HT-29 (cell line): ENCODE results near the gene PIAS1. TPM values are rescaled to one million over a fixed set of nuclear protein-coding genes. Genes with fewer than 3 reads are reported as not detected.
"Not testable (repeated sequence)": the region's sequence is repeated elsewhere in the genome, so short reads cannot be mapped to it uniquely, and the experiment has no call there.

Experiments used
- DNase-seq: peaks from one replicate; pipeline ENCODE4 v3.0.0-alpha.2; 2015; ENCODE audit warnings: low spot score
- total RNA-seq: library from RNA; depleted of rRNA; stranded (reverse); fragments of >200 nt; shearing (Covaris generic); gene quantifications from 2 replicates; pipeline ENCODE4 v1.2.3, GENCODE V29; 2014

The PIAS1 gene
- total RNA-seq, 1 experiment from 2014 or later, result 42.1 TPM

DNA sequence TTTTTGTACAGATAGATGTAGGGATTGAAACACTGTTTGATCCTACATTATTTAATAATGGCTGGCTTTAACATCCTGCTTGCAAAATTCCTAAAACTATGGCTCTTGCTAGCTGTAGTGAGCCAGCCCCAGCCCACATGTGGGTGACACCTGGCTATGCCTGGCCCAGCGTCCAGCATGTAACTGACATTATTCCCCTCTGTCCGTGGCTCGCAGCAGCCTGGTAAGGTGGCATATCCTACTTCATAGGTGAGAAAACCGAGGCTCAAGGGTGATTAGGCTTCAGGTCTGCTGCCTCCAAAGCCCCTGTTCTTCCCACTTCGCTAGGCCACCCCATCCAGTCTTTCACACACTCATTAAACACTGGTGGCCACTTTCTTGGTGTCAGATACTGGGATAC is 149.4 kb downstream of the PIAS1 start:
- no peak for DNase-seq

DNA sequence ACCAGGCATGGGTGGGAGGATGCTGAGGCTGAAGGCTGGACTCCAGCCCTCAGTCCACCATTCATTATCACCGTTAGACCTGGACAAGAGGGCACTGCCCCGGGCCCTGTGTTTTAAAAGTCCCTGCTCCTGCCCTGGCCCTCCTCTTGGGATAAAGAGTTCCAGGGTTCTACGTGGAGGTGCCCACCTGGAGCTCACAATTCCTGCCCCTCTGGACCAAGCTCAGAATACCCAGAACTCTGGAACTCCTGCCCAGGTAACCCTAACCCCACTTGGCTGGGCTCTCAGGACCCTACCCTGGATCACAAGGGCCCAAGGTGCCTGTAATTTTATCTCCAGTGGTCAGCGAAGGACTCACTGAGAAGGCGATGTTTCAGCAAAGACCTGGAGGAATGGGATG is 149.8 kb downstream of the PIAS1 start:
- DNase-seq, result no peak

DNA sequence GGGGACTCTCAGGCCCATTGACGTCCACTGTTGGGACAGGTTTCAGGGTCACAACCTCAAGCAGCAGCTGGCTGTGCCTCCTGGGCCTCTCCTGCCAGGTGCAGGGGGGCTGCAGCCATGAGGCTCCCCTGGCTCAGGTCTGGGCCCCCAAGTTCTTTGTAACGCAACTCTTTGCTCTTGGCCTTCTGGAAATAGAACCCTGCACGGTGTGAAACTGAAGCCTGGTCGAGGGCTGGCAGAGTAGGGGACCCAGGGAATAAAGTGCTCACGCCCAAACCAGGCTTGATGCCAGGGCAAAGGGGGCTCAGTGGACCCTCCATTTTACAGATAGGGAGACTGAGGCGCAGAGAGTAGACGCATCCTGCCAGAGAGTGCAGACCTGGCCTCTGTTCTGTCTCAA is 150.2 kb downstream of the PIAS1 start:
- no peak for DNase-seq

DNA sequence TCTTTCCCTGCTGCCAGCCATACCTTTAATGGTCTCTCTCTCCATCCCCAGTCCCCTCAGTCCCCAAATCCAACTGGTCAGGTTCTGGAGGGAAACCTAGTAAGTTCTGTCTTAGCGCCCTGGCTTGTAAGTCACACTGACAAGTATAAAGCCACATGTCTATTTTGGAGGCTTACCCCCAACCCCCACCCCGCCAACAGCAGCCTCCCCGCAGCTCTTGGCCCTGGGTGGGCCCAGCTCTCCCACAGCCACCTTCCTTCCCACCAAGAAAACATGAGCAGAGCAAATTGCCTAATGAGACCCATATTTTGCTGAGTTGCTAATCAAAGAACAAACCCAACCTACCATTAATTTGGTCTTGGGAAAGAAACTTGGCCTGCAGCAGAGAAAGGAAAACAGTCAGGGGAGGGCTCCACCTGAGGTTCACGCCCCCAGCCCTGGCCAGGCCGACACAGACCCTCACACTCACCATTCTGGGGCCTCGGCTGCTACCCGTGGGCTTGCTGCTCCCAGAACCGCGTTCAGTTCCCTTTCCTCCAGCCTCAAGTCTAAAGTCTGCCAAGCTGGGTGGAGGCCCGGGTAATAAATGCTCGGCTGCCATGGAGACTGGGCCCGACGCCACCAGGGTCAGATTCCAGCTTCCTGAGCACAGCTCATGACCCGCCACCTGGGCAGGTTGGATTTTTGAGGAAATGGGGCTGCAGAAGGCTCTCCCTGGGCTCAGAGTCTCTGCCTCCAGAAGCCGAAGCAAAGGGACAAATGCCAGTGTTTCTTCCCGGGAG is 150.9 kb downstream of the PIAS1 start, which contains the start of gene CALML4:
CALML4 (minus strand) TSS at position 557 of the 782 bp plus-strand sequence; CDS start at position 472, 85 bp downstream.
- DNase-seq, result peak; percentile 96

DNA sequence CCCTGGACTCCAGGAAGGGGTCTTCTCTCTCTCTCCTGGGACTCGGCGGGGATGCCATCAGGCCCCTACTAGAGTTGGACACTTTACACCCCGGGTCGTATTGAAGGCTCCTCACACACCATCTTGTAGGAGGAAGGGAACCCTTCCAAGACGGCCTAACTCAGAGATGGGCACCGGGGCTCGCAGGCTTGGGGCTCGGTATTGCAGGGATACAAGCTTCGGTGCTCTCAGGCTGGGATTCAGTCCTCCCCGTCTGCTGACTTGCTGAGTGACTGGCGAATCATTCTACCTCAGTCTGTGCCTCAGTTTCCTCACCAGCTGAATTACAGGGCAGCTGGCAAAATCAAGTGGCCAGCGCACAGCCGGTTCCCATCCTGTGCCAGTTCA is 151.4 kb downstream of the PIAS1 start:
- DNase-seq, result no peak

DNA sequence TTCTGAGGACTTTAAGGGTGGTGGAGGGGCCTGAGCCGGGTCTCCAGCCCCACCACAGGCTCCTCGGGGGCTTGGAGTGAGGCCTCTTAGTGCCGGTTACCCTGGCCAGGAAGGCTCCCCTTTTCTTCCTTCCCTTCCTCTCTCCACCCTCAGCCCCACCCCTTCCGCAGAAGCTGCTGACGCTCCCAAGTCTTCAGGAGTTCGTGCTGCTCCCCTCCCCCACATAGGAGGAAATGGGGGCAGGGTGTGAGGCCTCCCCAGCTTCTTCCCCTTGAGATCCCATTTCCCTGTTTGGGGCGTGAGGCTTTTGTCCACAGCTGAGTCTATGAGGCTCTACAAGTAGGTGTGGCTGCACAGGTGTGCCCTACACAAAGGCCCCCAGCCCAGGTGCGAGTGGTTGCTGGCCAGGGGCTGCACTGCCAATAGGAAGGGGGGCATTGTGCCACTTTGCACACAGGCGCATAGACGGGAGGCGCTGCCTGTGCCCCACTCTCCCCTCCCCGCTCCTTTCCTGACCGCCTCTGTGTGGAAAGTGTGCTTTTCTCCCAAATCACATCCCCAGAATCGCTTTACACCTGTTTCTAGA is 151.9 kb downstream of the PIAS1 start:
- peak; percentile 96 for DNase-seq

DNA sequence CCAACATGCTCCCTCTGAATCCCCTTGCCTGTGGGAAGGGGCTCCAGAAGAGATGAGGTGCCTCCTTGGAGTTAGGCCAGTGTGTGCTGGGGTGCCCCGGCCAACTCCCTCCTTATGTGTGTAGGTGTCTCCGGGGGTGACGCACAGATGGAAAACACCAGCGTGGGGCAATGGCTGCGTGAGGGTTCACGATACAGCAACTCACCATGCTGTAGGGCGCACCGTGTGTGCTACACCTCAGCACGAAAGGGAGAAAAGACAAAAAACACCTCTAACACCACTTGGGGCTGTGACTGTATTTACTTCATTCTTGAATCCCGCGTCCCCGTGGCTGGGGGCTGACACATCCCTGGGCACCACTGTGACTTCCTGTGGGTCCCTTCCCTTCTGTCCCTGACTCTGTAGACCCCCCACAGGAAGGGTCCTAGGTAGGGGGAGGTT is 152.6 kb downstream of the PIAS1 start:
- no peak for DNase-seq

DNA sequence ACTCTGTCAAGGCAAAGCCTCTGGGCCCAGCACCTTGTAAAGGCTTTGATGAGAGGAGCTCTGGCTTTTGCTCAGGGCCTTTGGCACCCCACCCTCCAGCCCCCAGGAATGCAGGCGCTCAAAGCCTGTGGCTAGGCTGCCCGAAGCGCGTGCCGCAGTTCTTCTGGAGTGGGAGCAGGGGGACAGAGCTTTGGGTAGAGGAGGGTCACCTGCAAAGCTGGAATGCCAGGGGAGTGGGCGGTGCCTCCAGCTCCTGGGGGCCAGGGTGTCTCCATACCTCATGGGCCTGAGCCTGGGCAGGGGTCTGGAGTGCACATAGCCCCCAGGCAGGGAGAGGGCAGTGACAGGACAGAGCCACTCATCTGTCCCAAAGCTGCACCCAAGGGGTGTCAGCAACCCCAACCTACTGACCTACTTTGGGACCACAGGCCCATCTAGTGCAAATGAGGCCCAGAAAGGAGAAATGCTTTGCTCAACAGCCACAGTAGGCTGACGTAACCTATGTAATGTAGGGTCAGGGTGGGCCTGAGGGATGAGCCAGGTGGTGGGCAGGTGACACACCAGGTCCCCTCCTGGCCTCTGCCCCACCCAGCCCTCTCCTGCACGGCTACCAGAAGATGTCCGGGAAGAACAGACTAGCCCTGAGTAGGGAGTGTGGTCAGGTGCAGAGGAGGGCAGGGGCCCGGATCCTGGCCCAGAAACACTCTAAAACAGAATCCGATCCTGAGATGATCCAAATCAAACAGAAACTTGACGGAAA is 153.2 kb downstream of the PIAS1 start:
- DNase-seq, result no peak

DNA sequence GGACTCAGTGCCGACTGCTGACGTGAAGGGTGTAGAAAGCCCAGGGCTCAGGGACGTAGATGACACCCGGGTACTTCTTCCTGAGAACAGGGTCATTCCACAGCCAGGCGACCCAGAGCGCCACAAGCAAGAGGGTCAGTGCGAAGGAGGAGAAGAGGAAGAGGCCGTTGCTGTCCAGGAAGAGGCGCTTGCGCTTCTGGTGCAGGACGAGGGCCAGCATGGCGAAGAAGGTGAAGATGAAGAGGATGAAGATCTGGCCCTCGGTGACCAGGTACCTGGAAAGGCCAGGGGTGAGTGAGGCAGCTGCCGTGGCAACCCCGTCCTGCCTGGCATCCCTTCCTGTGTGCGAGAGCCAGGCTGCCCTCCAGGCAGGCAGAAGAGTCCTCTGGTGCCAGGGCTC is 154.0 kb downstream of the PIAS1 start:
- DNase-seq, result no peak

DNA sequence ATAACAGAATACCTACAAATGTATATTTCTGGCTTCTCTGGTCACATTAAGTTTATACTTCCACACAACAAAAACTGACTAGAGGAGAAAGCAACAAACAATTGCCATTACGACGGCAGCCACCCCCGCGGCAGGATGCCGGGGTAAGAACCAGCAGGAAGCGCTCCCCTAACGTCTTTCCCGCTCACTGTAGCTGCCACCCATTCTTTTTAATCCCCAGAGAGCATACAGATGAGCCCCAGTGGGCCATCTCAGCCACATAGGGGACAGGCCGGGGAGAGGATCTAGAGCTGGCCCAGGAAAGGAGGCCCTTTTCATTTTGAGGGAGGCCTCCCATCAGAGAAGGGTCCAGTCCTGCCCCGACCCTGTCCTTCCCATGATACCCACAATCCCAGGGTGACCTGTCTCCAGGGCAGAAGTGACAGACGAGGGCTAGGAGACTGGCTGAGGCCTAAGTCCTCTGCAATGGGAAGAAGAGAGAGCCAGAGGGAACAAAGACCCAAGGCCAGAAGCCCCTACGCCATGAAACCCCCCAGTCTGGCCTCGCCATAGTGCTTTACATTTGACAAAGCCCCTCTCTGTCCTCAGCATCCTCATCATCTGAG is 154.6 kb downstream of the PIAS1 start:
- no peak for DNase-seq

DNA sequence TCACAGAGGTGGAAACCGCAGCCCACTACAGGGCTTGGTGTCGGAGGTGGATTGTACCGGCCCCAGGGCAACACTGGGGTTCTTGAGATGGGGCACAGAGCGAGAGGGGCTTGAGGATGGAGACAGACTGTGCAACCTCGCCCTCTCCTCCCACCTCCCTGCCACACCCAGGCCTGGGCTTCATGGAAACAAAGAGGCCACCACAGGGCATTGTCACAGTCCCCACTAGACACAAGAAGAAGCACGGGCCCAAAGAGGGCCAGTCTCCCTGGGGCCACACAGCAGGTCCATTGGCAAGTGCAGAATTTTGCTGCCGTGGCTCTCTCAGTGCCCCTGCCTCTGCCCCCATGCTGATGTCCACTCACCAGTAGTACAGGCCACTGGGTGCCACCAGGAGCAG is 155.2 kb downstream of the PIAS1 start:
- DNase-seq, result no peak

DNA sequence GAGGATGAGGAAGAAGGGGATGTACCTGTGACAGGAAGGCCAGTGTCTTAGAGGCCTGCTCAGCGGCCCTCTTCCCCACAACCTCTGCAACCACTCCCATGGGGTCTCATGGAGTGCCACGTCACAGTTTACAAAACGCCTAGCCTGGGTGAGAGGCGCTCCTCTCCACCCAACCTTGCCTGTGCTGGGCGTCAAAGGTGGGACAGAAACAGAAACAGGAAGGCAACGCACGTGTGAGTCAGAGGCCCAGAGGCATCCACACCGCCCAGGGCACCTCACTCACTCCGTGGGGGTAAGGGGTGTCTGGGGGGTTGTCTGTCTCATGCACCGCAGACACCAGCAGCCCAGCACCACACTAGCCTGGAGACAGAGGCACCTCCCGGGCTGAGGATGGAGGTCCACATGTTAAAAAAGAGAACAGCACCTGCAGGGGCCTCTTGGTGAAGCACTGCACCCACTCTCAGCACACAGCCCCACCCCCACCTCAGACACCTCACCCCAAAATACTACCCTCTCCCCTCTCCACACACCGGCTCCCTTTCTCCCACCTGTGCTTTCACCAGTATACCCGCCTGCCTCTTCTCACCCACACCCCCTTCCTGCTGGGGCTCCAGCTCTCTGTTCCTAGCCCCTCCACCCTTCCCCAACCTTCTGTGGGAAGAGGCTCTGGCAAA is 155.8 kb downstream of the PIAS1 start:
- no peak for DNase-seq

DNA sequence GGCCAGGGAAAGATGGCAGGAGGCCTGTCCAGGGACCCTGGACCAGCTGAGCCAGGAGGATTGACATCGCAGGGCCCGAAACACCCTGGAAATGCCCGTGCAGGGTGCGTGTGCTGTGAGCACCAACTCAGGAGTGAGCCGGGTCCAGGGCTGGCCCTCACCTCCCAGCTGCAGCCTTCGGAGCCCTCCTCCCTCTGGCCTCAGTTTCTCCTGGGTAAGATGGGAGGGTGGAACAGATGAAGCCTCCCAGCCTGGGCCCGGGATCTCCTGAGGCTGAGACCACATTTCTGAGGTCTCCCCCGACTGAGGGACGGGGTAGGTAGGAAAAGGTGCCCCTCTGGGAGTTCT is 156.3 kb downstream of the PIAS1 start:
- no peak for DNase-seq

DNA sequence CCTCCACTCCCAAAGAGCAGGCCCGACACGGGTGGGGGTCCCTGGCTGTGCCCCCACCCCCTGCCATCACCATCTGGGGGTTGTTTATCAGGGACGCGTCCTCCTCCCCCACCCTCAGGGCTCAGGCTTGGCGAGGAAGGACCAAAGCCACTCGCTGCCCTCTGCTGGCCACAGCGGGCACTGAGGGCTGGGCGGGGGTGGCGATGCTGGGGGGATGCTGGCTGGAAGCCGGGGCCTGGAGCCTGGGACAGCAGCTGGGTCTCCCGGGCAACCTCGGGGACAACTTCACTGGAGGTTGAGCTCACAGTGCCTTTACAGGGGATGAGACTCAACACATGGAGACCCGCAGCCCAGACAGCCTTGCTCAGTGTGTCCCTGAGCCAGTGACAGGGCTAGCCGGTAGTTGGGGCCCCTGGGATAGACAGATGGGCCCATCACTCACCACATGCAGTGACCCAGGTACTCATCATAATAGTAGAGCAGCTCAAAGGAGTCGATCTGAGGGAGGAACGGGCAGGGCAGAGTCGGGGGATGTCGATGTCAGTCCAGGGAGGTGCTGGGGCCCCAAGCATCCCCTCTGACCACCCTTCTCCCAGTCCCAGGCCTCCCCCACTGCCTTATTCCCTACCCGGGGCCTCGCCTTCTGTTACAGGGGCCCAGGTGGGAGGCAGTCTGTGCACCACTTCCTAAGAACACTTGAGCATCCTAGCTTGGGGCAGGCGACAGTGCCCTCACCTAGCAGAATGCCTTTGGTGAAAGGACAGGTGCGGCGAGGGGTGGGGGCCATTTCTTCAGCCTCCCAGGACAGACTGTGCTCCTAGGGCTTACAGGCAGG is 156.9 kb downstream of the PIAS1 start:
- DNase-seq, result peak; percentile 77

DNA sequence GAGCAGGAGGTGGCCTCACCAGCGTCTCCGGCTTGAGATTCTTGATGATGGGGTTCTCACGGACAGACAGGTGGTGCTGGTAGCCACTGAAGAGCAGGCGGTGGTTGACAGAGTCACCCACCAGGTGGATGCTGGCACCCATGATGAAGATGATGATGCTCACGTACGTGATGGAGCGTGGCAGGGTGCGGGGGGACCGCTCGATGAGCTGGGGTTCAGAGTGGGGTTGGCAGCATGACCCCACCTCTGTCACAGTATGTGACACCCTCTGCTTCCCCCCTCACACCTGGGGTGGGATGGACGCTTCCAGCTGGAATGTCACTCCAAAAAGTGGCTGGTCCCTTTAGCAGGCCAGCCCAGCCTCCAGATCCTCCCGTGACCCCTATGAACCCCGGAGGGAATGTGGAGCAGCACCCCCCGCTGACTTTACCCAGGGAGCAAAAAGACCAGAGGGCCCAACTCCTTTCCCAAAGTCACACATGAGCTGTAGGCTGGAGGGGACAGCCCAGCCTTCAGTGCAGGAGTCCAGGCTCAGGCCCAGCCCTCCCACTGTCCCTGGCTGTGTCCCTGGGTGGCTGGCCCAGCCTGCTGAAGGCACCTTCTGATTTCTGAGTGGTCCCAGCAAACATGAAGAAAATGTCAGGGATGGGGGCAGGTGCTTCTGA is 157.7 kb downstream of the PIAS1 start:
- no peak for DNase-seq

DNA sequence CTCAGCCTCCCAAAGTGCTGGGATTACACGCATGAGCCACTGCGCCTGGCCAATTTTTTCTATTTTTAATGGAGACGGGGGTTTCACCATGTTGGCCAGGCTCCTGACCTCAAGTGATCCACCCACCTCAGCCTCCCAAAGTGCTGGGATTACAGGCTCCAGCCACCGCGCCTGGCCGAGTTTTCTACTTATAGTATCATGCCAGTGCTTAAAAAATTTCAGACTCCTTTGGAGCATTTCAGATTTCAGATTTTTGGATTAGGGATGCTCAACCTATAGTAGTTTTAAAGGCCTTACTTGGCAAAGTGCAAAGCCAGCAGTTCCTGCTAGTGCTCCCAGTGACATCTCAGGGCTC is 159.4 kb downstream of the PIAS1 start:
- not testable (repeated sequence) for DNase-seq

DNA sequence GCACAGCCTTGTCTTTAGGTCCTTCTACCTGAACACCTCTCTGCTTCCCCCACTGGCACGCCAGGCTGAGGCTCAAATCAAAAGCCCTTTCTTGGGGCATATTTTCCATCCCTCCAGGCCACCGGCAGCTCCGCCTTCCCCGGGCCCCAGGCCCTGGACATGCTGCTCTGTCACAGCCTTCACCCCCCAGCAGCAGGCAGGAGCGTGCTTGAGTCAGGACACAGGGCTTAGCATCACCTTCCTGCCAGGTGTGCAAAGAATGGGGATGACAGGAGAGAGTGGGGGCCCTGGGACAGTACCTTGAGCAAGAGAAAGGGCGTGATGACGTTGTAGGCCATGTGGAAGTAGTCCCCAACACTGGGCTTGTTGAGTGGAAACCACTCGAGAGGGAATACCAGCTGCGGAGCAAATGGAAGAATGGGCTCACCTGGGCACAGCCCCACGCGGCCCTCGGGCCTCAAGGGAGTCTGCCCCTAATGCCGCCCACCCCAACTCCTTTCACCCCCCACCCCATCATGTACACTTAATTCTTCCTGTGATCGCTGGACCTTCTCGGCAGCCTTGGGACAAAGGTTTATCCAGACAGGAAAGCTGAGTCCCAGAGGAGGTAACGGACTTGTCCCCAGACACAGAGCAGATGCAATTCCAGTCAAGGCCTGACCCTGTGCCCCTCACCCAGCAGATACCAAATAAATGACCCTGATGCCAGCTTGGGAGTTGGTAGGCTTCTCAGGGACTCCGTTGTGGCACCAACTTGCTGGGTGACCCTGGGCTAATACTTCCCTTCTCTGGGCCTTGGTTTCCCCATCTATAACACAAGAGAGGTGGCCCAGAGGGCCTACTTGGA is 160.1 kb downstream of the PIAS1 start:
- DNase-seq, result no peak

DNA sequence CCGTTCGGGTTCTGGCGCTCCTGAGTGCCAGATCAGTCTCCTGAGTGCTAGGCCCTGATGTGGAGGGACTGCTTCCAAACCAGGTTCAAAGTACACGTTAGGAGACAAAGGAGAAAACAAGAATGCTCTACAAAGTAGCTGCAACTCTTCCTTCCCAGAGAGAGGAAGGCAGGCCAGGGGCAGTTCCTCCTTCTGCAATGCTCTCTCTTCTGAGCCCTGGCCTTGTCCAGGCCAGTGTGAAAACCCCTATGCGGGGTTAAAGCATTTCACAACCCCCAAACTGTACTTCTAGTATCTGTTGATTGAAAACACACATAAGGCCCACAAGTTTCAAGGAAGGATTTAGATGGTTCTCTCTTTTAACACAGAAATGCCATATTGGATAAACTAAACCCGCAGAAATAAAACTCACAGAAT is 160.7 kb downstream of the PIAS1 start:
- no peak for DNase-seq

DNA sequence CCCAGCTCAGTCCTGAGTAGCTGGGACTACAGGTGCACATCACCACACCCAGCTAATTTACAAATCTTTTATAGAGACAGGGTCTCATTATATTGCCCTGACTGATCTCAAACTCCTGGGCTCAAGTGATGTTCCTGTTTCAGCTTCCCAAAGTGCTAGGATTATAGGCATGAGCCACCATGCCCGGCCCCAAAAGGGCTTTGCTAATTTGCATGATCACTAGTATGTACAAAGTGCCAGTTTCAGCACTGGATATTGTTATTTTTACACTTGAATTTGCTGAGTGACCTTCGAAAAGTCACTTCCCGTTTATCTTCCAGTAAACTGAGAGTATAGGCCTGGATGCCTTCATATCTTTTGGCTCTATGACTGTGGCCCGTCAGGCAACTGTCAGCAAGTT is 163.2 kb downstream of the PIAS1 start:
- no peak for DNase-seq
